MM.1S (cell line): Measurements from ENCODE around the gene IPMK.

Experiments
- DNase-seq: peaks from one replicate; pipeline ENCODE4 v3.0.0-alpha.2; 2015
- H2AFZ ChIP-seq: fragments of 300-600 bp; sonication (generic); 2 replicates; pipeline ENCODE4 v1.6.0; 2016; ENCODE audit warnings: antibody characterized with exemption, low read length
- H3F3A ChIP-seq: fragments of 300-600 bp; sonication (generic); 2 replicates; pipeline ENCODE4 v1.6.1; 2016; ENCODE audit warnings: mild to moderate bottlenecking, antibody characterized with exemption, low read length, moderate library complexity, mixed read lengths; ENCODE audit not compliant: insufficient read depth
- H3K27ac ChIP-seq: fragments of 300-600 bp; sonication (generic); 2 replicates; pipeline ENCODE4 v1.5.1; 2016; ENCODE audit warnings: mild to moderate bottlenecking, low read length
- H3K27me3 ChIP-seq: fragments of 300-600 bp; sonication (generic); replicated peaks from 2 replicates; pipeline ENCODE4 v1.6.0; 2016; ENCODE audit warnings: low read length; ENCODE audit not compliant: insufficient read depth
- H3K36me3 ChIP-seq: fragments of 300-600 bp; sonication (generic); replicated peaks from 2 replicates; pipeline ENCODE4 v1.6.1; 2016; ENCODE audit warnings: mild to moderate bottlenecking, low read length, mixed read lengths; ENCODE audit not compliant: insufficient read depth
- H3K4me1 ChIP-seq: fragments of 300-600 bp; sonication (generic); 2 replicates; pipeline ENCODE4 v1.6.1; 2016; ENCODE audit warnings: low read length, mixed read lengths
- H3K4me2 ChIP-seq: fragments of 300-600 bp; sonication (generic); 2 replicates; pipeline ENCODE4 v1.6.0; 2016; ENCODE audit warnings: low read depth, low read length
- H3K4me3 ChIP-seq: fragments of 300-600 bp; sonication (generic); 2 replicates; pipeline ENCODE4 v1.5.1; 2016; ENCODE audit warnings: low read length, mixed read lengths
- H3K79me2 ChIP-seq: fragments of 300-600 bp; sonication (generic); 2 replicates; pipeline ENCODE4 v1.6.1; 2016; ENCODE audit warnings: mixed run types, low read length, mixed read lengths
- H3K9ac ChIP-seq: fragments of 300-600 bp; sonication (generic); 2 replicates; pipeline ENCODE4 v1.6.1; 2016; ENCODE audit warnings: low read length, mixed read lengths
- H3K9me2 ChIP-seq: fragments of 300-600 bp; sonication (generic); replicated peaks from 2 replicates; pipeline ENCODE4 v1.6.1; 2016; ENCODE audit warnings: mild to moderate bottlenecking, low read length, mixed read lengths; ENCODE audit not compliant: insufficient read depth
- H3K9me3 ChIP-seq: fragments of 300-600 bp; sonication (generic); replicated peaks from 2 replicates; pipeline ENCODE4 v1.6.1; 2016; ENCODE audit warnings: mild to moderate bottlenecking, low read length, mixed read lengths; ENCODE audit not compliant: insufficient read depth
- H4K20me1 ChIP-seq: fragments of 300-600 bp; sonication (generic); 2 replicates; pipeline ENCODE4 v1.6.1; 2016; ENCODE audit warnings: mild to moderate bottlenecking, low read length, moderate library complexity, mixed read lengths; ENCODE audit not compliant: insufficient read depth
- CTCF ChIP-seq: fragments of 300-600 bp; sonication (generic); IDR thresholded peaks from 2 replicates; pipeline ENCODE4 v1.5.1; 2016; ENCODE audit warnings: antibody characterized with exemption, low read length, mixed read lengths
- EZH2 ChIP-seq: fragments of 300-600 bp; sonication (generic); optimal IDR thresholded peaks from 2 replicates; pipeline ENCODE3; 2017; ENCODE audit warnings: low read depth, mild to moderate bottlenecking, antibody characterized with exemption, low read length, mixed read lengths
- EZH2phosphoT487 ChIP-seq: fragments of 300-600 bp; sonication (generic); IDR thresholded peaks from 2 replicates; pipeline ENCODE4 v1.6.1; 2018; ENCODE audit warnings: antibody characterized with exemption, low read length

IPMK gene

GRCh38 chr10:58189269-58189668 is 78.4 kb downstream of the IPMK start:
- no peaks in the 10 kb centered on the region for H3K79me2 ChIP-seq
- no peak overlapping the region for H3K9ac ChIP-seq
- TF ChIP-seq EZH2phosphoT487 (no peak), EZH2 (no peak)
- no peak overlapping the region for H3K27ac ChIP-seq
- H3K4me1 ChIP-seq: no peaks in the 10 kb centered on the region
- H3K36me3 ChIP-seq: no peaks in the 10 kb centered on the region
- H3K27me3 ChIP-seq: no peaks in the 10 kb centered on the region
- H3K9me3 ChIP-seq: no peaks in the 10 kb centered on the region
- no peak overlapping the region for H3K4me2 ChIP-seq
- no peak overlapping the region for H3K4me3 ChIP-seq
- H3F3A ChIP-seq: no peaks in the 10 kb centered on the region
- DNase-seq: no peak
- H3K9me2 ChIP-seq: no peaks in the 10 kb centered on the region
- H2AFZ ChIP-seq: no peak overlapping the region
- no peaks in the 10 kb centered on the region for H4K20me1 ChIP-seq

GRCh38 chr10:58184120-58184670 is 83.5 kb downstream of the IPMK start:
- no peaks in the 10 kb centered on the region for H3K9me3 ChIP-seq
- H3K27ac ChIP-seq: no peak overlapping the region
- no peaks in the 10 kb centered on the region for H3K79me2 ChIP-seq
- H2AFZ ChIP-seq: no peak overlapping the region
- H3K36me3 ChIP-seq: no peaks in the 10 kb centered on the region
- no peaks in the 10 kb centered on the region for H3F3A ChIP-seq
- no peaks in the 10 kb centered on the region for H4K20me1 ChIP-seq
- H3K9me2 ChIP-seq: no peaks in the 10 kb centered on the region
- H3K4me3 ChIP-seq: no peak overlapping the region
- no peaks in the 10 kb centered on the region for H3K27me3 ChIP-seq
- no peaks in the 10 kb centered on the region for H3K4me1 ChIP-seq
- TF ChIP-seq EZH2: no peak
- TF ChIP-seq EZH2phosphoT487: no peak
- TF ChIP-seq CTCF: no peak
- no peak for DNase-seq
- H3K4me2 ChIP-seq: no peak overlapping the region
- H3K9ac ChIP-seq: no peak overlapping the region

GRCh38 chr10:58180666-58181065 is 87.0 kb downstream of the IPMK start:
- Histone ChIP-seq H3K27ac (no peak overlapping the region), H2AFZ (no peak overlapping the region), H3K4me2 (no peak overlapping the region), H3F3A (no peaks in the 10 kb centered on the region), H3K27me3 (no peaks in the 10 kb centered on the region), H3K4me3 (no peak overlapping the region), H3K36me3 (no peaks in the 10 kb centered on the region), H3K4me1 (no peaks in the 10 kb centered on the region), H4K20me1 (no peaks in the 10 kb centered on the region), H3K9me2 (no peaks in the 10 kb centered on the region), H3K9ac (no peak overlapping the region), H3K79me2 (no peaks in the 10 kb centered on the region), H3K9me3 (no peaks in the 10 kb centered on the region)
- no peak for TF ChIP-seq EZH2
- no peak for TF ChIP-seq CTCF
- TF ChIP-seq EZH2phosphoT487: no peak
- DNase-seq: no peak

DNA sequence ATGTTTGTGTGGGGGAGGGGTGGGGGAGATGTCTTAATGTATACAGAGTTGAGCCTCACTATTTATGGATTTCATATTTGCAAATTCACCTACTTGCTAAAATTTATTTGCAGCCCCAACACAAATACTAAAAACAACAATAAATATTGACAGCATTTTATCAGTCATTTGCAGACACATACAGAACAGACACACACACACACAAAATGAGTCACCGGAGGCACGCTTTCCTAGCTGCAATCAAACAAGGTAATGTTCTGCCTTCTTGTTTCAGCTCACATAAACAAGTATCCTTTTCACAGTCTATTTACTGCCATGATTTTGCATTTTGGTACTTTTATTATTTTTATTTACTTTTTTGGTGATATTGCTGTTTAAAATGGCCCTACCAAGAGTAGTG is 88.5 kb downstream of the IPMK start:
- H3K9ac ChIP-seq: no peak overlapping the region
- no peaks in the 10 kb centered on the region for H3K4me1 ChIP-seq
- TF ChIP-seq EZH2 (no peak), CTCF (no peak), EZH2phosphoT487 (no peak)
- H3K9me2 ChIP-seq: no peaks in the 10 kb centered on the region
- H3K9me3 ChIP-seq: no peaks in the 10 kb centered on the region
- H3K4me3 ChIP-seq: no peak overlapping the region
- no peak for DNase-seq
- no peaks in the 10 kb centered on the region for H4K20me1 ChIP-seq
- H2AFZ ChIP-seq: no peak overlapping the region
- no peak overlapping the region for H3K4me2 ChIP-seq
- H3K27me3 ChIP-seq: no peaks in the 10 kb centered on the region
- no peaks in the 10 kb centered on the region for H3K79me2 ChIP-seq
- no peaks in the 10 kb centered on the region for H3F3A ChIP-seq
- H3K27ac ChIP-seq: no peak overlapping the region
- no peaks in the 10 kb centered on the region for H3K36me3 ChIP-seq
